Activated naive CD4-positive, alpha-beta T cell treated with Interleukin-2 at 50 U/mL for 16 hours (primary cell): ENCODE data around the gene LTBP2.
A peak's percentile ranks its signal among the peaks of the same experiment; 100 is the strongest.

Experiments
- DNase-seq: peaks from one replicate; pipeline ENCODE4 v3.0.0-alpha.2; 2020

The LTBP2 gene

GRCh38 chr14:74503291-74503937, 108.6 kb downstream of the LTBP2 start:
- DNase-seq: no peak

DNA sequence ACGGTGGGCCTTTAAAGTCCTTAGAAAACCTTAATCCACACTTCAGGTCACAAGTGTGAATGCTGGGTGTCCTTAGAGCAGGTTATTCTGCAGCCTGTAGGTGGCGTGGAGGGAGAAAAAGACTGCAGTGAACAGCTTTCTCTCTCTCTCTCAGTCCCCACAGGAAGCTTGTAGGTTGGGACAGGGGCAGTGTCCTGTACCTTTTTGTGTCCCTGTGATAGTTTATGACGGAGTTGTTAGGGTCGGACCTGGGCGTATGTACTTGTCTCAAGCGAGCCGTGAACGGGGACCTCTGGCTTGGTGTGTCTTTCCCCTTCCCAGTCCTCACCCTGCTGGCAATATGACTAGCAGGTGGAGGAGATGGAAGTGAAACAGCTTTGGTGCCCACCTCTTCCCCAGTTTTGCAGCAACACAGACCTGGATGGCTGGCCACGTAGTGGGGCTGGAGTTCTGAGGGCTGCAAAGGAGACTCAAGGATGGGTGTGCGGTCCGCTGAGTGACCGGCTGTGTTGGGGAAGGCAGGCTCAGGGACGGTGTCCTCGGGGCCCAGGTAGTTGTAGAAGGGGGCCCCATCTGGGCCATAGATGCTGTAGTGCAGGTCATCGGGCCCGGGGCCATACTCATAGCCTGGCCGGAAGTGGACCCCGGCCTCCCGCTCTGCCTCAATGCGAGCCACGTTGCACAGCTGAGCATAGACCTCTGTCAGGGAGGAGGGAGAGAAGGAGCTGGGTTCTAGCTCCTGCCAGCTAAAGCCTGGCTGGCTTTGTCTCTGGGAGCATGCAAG, 109.6 kb downstream of the LTBP2 start:
- DNase-seq: no peak

DNA sequence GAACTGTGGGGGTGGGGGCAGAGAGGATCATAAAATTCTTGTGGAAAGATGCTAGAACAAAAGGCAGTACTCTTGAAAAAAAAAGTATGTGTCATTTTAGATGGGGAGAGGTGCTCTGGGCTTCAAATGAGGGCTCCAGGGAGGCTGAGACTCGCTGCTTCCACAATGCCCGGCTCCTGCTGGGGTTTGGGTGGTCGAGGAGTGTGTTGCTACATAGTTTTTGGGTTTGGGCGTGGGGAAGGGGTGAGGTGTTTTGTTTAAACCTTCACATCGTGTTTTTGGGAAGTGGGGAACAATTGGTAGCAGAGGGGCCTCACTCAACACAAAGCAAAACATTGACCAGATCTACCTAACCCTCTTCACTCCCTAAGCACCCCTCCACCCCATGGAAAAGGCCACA, 110.3 kb downstream of the LTBP2 start:
- no peak for DNase-seq

- DNase-seq: no peak
These were observed 110.9 kb downstream of the LTBP2 start for GRCh38 chr14:74501135-74501614.

- no peak for DNase-seq
These were observed 111.5 kb downstream of the LTBP2 start for GRCh38 chr14:74500417-74501134.

DNA sequence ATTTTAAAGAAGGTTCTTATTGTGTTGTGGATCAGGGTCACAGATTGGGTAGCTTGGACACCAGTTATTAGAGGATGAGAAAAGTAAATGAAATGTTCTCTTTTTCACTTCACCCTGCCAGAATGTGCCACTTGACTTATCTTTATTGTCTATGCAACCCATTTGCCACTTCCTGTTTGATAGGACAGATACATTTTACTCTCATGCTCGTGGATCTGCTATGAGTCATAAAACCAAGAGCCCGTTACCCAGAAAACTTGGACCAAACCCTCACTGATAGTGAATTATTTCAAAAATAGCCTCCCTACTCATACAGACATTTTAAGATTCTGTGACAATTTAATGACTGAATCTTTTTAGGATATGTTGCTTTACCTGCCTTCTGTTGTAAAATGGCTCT, 116.7 kb downstream of the LTBP2 start:
- no peak for DNase-seq

DNA sequence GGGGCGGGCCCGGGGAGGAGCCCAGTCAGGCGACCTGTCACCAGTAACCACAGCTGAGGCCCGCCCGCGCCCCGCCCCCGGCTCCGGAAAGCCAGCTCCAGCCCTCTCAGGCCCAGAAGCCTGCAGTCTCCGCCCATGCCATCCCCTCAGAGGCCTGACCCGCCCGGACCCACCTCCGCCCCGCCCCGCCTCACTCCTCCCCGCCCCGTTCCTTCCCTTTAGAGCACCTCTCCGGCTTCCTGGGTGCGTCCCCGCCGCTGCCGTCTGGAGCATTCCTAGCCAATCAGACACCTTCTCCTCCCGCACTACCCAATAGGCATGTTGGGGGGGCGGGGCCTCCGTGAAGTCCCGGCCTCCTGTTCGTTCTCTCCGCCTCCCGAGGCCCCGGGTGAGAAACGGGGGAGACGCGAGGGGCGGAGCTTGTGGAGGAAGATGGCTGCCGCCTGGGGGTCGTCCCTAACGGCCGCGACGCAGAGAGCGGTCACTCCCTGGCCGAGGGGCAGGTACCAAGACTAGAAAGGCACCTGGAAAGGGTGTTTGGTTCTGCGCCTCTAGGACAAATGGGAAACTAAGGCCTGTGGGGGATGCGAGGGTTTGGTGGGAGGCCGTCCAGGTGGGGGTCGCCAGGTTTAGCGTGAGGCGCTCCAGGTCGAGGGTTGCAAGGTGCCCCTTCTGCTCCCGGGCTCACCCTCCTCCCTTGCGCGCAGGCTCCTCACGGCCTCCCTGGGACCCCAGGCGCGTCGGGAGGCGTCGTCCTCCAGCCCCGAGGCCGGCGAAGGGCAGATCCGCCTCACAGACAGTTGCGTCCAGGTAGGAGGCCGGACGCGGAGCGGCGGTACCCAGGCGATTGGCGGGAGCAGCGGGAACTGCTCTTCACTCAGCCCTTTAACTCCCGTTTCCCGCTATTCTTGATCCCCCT, 118.4 kb downstream of the LTBP2 start, which contains the start of gene ISCA2:
Gene ISCA2, plus strand, starts transcription at position 423 of the 919 bp plus-strand sequence. Its CDS starts 10 bp downstream, at position 433.
- DNase-seq: peak; percentile 100

DNA sequence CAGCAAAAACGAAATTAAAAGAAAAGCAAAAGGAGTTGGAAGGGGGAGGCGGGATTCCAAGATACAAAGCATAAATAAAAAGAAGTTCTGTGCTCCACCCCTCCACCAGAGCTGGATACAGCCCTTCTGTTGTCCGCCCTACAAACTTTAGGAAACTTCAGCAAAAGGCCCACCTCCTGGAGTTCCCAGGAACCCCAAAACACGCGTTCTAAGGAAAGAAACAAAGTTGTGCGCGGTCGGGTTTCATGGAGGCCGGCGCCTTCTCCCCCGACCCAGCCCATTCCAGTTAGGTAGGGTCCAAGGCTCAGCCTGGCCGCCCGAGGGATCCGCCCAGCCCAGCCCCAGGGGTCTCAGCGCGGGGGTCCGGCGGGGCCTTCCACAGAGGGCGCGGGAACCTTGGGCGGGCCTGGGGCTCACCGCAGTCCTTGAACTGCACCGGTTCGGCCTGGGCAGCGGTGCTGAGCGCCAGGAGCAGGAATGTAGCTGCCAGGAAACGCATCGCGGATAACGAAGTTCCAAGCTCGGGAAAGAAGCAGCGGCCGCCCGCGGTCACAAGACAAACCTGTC, 119.2 kb downstream of the LTBP2 start, which contains the start of gene NPC2:
Gene NPC2, minus strand, starts transcription at position 530 of the 567 bp plus-strand sequence. Its CDS starts 31 bp downstream, at position 499.
- no peak for DNase-seq

GRCh38 chr14:74491956-74492775, 119.9 kb downstream of the LTBP2 start:
- no peak for DNase-seq

DNA sequence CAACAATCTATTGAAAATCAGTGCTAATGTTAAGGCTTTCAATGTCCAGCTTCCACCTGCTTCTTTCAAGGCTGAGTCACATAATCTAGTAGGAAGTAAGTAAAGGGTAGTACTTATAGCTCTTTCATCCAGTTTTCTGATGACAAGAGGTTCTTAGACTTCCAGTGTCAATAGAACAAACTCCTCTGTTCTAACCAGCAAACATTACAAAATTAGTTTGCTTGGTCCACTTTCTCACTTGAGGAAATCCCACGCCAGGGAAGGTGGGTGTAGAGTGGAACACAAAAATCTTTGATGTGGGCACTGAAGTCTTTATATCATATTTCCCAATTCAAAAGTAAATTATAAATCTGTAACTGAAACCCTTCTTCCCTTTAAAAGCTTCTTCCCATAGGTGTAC, 121.6 kb downstream of the LTBP2 start:
- DNase-seq: no peak

DNA sequence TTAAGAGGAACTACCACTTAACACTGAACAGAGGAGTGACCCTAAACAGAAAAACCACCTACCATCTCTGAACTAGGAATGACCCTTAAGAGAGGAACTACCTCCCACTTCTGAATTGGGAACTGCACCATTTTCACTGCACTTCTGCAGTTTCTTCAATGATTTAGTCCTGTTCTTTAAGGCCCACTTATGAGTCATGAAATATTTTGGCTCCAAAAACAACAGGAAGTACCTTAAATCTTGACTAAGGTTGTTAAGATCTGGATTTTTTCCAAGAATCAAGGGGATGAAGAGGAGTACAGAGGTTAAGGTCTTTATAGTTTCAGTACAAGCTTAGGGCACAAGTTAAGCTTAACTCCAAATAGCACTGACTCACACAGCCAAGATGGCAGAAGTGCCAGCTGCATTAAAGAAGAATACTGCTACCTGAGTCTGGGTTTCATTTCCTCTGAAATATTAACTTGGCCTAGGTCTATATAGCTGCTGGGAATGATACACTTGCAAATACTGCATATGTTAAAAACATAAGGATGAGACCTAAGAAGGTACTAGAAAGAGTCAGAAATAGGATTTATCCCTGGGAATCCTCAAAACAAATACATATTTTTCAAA, 123.1 kb downstream of the LTBP2 start:
- no peak for DNase-seq

- no peak for DNase-seq
These were observed 125.9 kb downstream of the LTBP2 start for GRCh38 chr14:74486164-74486563.

DNA sequence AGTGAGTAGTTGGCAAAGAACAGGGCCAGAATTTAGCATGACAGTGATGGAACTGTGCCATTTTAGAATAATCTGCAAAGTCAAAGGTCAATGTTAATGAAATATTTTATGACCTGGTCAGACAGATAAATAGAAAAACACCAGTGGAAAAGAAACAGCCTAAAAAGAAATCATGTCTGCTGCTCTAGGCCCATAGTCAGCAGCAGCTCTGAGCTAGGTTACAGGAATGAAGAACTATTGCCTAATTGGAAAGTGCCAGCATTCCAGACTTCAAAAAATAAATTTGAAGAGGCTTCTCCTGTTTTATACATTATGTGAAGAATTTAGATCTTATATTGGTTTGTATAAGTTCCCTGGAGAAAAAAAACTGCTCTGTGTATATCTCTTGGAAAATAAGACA, 128.7 kb downstream of the LTBP2 start:
- no peak for DNase-seq

DNA sequence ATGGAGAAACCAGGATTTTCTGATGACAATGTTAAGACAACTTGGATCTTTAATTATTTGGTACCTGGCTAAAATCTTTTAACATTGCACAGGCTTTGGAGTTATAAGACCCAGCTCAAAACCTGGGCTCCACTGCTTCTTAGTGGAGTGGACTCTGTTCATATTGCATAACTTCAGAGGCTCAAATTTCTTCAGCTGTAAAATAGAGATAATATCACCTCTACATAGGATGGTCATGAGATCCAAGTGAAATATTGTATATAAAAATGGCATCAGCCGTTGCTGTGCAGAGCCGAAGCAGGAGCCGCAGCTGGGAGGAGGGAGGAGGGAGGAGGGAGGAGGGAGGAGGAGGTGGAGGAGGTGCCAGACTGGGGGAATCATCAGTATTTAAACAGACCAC, 129.5 kb downstream of the LTBP2 start:
- DNase-seq: no peak

GRCh38 chr14:74480046-74480445, 132.0 kb downstream of the LTBP2 start:
- DNase-seq: no peak

DNA sequence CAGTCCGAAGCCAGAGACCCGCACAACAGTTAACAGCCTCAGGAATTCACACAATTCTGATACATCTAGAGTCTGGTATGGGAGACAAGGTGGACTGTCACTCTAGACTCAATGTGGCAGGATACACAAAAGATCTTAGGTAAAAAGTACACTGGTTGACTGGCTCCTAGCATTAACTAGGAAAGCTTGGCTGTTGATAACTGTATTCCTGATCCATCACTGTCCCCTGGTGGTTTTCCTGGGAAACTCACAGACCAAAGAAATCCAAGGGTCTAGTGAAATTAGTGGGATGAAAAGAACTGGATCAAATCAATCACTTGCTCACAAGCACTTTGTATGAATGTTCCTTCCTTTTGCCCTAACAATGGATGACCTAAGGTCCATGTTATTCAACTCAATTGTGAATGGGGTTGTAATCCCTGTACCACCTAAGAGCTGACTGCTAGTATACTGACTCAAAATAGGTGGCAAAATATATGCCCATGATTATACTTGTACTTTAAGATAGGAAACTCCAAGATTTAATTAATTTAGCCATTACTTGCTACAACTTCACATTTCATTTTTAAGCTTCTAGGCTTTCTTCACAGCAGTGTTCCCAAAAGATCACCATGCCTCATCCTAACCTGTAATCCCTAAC, 132.9 kb downstream of the LTBP2 start:
- DNase-seq: no peak

DNA sequence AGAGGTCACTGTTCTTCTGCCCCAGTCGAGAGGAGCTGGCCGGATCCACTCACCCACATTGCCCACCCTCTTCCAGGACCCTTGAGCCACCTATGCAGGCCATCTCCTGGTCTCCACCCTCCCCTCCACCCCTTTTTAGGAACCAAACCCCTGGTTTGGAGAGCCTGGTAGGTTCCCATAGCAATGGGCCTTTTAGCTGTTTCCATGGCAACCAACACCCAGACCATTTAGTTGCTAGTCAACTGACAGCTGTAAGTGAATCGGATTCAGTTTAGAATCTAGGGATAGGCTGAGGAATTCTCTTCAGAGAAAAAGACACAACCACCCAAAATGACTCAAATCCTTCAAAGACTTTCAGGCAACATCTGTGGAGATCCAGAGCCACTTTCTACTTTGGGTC, 135.4 kb downstream of the LTBP2 start:
- no peak for DNase-seq

GRCh38 chr14:74476107-74476506, 135.9 kb downstream of the LTBP2 start:
- DNase-seq: no peak

GRCh38 chr14:74475678-74476077, 136.4 kb downstream of the LTBP2 start:
- no peak for DNase-seq

DNA sequence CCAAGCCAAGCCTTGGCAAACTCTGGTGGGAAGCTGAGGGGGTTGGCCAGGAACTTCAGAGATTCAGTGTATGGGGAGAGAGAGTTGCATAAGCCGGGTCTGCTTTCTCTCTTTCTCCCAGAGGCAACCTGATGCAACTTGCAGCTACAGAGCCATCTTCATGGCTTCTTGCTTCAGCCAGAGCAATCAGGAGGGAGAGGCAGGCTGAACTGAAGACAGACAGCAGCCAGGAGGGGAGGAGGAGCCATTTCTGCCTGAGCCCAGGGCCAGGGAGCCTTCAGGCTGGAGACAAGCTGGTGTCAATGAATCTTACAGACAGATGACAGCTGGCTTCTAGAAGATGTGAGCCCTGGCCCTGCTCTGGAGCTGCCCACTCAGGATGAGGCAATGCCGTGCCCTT, 137.7 kb downstream of the LTBP2 start:
- DNase-seq: no peak
